Measurements from ENCODE around the gene HRC.

The HRC gene

DNA sequence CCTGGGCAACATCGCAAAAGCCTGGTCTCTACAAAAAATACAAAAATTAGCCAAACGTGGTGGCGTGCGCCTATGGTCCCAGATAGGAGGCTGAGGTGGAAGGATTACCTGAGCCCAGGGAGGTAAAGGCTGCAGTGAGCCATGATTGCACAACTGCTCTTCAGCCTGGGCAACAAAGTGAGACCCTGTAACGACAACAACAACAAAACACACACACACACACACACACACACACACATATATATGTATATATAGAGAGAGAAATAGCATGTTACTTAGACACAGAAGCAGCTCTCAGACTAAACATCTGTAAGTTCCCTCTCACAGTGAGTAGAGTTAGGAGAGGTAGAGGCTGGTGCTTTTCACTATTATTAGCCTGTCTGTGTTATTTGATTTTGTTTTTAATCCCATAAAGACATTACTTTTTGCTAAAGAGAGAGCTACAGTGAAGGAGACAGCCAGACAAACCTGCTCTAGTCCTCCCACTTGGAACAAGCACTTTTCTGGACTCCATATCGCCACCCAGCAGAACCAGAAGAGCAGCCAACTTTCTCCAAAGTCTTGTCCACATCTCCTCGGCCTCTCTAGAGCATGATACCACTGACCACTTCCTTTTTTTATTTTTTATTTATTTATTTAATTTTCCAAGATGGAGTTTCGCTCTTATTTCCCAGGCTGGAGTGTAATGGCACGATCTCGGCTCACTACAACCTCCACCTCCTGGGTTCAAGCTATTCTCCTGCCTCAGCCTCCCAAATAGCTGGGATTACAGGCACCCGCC is 43.8 kb downstream of the HRC start:
- DNase-seq: no peak

- no peak for DNase-seq
Observed at GRCh38 chr19:49110567-49110966, 44.6 kb downstream of the HRC start.

DNA sequence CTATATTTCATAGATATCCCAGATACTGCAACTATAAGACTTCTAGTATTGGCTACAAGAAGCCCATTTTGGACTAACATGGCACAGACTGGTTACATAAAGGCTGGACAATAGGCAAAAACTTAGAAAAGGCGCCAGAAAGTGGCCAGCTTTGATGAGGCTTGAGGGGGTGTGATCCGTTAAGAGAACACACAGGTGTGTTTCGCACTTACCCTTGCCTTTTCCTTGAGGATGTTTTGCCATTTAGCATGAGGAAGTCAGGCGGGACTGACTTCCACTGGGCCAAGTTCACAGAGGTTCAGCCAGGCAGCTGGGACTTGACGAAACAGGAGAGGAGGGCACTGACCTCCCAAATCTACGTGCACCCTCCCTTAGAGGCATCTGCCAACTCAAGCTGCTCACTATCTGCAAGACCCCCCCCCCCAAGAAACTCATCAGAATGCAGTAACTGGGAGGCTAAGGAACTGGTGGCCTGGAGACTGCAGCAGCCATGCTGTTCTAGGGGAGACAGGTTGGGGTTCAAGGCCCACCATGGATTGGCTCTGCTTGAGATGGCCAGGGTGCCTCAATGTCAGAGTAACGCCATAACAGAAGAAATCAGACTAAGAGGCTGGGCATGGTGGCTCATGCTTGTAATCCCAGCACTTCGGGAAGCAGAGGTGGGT is 45.5 kb downstream of the HRC start:
- no peak for DNase-seq

GRCh38 chr19:49109051-49109450 is 46.1 kb downstream of the HRC start:
- DNase-seq: no peak

DNA sequence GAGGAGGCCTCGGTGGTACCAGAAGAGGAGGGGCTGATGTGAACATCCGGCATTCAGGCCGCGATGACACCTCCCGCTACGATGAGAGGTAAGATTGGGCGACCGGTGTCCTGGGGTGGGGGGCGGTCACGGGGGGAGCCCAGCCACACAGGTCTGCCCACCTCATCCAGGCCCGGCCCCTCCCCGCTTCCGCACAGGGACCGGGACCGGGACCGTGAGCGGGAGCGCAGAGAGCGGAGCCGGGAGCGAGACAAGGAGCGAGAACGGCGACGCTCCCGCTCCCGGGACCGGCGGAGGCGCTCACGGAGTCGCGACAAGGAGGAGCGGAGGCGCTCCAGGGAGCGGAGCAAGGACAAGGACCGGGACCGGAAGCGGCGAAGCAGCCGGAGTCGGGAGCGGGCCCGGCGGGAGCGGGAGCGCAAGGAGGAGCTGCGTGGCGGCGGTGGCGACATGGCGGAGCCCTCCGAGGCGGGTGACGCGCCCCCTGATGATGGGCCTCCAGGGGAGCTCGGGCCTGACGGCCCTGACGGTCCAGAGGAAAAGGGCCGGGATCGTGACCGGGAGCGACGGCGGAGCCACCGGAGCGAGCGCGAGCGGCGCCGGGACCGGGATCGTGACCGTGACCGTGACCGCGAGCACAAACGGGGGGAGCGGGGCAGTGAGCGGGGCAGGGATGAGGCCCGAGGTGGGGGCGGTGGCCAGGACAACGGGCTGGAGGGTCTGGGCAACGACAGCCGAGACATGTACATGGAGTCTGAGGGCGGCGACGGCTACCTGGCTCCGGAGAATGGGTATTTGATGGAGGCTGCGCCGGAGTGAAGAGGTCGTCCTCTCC is 47.4 kb downstream of the HRC start:
- DNase-seq: no peak

DNA sequence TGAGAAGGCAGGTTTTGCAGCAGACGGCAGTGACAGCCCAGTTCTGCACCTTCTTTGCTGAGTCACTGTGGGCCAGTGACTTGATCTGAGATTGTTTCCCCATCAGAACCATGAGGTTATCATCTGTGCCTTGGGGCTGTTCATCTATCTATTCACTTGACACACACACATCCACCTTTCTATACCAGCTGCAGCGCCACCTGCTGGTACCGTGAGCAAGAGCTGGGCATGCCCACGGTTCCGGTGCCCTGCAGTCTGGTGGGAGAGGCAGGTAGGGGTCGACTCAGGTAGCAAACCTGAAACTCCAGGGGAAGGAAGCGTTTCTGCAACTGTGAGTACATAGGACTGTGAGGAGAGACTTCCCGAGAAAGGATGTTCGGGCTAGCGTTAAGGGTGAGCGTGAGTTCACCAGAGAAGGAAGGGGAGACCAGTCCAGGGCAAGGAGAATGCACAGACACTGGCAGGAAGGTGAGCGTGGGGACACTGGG is 48.5 kb downstream of the HRC start:
- no peak for DNase-seq

- DNase-seq: no peak
Observed at GRCh38 chr19:49104229-49104864, 50.8 kb downstream of the HRC start.

DNA sequence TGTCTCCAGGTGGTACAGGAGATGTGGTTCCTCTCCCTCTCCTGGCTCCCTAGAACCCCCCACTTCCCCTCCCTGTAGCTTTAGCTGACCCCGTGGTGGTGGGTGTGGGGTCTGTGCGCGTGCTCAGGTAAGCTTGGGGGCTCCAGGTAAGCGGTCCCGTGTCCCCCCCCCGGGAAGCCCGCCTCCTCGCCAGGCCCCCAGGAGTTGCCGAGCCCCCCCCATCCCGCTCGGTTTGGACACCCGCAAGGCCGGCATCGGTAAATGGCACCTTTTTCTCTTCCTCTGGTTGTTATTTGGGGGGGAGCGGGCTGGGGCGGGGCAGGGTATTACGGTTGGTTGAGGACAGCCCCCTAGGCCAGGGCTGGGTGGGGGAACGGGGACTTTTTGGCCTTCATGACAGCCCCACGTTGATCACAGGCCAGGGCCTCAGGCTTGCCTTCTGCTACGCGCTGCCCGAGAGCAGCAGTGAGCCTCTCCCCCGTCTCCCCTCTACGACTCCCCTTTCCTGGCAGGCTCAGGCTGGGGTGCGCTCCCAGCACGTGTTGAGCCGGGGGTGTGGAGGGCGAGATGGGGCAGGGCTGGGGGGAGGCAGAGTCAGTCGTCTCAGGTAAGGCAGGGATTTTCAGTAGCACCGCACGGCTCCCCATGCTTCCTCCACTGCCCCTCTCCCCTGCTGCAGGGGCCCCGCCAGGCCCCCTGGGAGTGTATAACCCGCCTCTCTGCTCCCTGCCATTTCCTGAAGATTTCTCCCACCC is 51.7 kb downstream of the HRC start:
- no peak for DNase-seq

- DNase-seq: no peak
Observed at GRCh38 chr19:49102303-49102702, 52.9 kb downstream of the HRC start.

Data from NCI-H187 treated with DMSO at 0.1 percent for 48 hours (cell line).